ENCODE results near the gene NR6A1.
A peak's percentile ranks its signal among the peaks of the same experiment; 100 is the strongest.

The NR6A1 gene

GRCh38 chr9:124771021-124771866, at the start of gene NR6A1:
Gene NR6A1 (minus strand): TSS chr9:124771311.
- peak; percentile 93 to 94 for DNase-seq

- no peak for DNase-seq
Measured at GRCh38 chr9:124818431-124819281, 47.5 kb upstream of the NR6A1 start.

DNA sequence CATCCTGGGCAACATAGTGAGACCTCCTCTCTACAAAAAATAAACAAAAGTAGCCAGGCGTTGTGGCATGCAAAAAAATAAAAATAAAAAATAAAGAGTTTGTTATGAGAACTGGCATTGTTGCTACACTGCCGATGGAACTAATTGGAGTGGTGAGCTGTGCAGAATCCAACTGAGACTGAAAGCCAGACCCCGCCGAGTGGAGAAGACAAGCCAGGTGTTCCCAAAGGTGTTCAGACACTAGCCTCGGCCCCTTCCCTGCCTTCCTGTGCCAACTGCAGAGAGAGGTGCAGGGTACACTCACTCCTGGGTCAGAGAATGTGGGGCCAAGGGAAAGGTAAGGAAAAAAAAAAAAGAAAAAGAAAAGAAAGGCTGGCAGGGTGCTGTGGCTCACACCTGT, 44.5 kb upstream of the NR6A1 start:
- no peak for DNase-seq

- DNase-seq, result no peak
Measured at GRCh38 chr9:124814164-124814535, 43.0 kb upstream of the NR6A1 start.

DNA sequence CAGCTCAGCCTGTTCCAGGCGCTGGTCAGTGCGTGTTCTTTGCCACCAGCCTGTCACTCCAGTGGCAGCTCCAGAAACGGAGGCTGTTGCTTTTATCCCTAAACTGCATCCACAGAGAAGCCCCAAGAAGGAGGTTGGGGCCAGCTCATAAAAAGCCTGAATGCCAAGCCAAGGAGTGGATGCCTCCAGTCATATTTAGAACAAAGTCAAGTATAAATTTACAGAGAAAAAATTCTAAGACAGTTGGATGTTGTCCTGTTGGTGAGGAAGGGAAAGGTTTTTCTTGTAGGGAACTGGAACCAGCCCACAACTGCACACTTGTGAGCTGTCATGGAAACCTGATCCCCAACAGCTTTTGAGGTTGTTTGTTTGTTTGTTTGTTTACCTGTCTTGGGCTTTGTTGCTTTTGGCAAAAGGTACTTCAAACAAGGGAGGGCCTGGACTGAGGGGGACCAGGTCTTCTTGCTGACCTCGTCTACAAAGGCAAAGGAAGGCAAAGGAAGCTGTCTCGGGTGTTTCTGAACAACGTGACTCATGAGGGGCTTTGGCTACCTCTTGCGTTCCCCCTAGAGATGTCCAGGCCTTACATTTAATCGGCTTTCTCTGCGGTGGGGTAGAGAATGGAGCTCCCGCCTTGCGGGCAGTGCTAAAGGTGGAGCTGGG, 42.5 kb upstream of the NR6A1 start:
- DNase-seq, result no peak

DNA sequence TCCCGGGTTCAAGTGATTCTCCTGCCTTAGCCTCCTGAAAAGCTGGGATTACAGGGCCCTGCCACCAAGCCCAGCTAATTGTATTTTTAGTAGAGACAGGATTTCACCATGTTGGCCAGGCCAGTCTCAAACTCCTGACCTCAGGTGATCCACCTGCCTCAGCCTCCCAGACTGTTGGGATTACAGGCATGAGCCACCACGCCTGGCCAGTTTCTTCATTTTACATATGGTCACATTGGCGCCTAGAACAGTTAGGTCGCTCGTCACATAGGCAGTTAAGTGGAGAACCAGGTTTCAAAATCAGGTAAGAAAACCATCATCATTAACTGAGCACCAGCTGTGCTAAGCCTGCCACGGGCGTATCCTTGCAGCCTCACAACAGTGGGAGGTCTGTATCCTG, 41.9 kb upstream of the NR6A1 start:
- DNase-seq, result no peak

DNA sequence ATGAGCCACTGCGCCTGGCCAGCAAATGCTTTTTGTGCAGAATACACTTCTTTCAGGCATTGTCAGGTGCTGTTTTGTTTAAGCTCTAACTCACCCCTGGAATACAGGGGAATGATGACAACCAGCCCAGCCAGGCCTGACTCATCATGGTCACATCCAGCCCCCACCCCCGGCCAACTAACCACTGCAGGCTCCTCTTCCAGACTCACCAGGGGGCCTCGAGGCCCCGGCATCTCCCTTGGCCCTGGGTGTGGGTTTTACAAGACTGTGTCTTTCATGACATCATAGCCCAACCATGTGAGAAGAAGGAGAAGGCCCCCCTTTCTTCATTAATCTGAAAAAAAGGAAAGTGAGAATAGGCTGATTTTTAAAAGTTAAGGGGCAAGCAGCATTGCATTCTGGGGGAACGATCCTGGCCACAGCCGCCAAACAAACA, 41.3 kb upstream of the NR6A1 start:
- DNase-seq, result no peak

GRCh38 chr9:124810663-124811355, 39.7 kb upstream of the NR6A1 start:
- DNase-seq, result no peak

- no peak for DNase-seq
Measured at GRCh38 chr9:124809741-124810500, 38.8 kb upstream of the NR6A1 start.

- DNase-seq, result no peak
Measured at GRCh38 chr9:124809211-124809610, 38.1 kb upstream of the NR6A1 start.

DNA sequence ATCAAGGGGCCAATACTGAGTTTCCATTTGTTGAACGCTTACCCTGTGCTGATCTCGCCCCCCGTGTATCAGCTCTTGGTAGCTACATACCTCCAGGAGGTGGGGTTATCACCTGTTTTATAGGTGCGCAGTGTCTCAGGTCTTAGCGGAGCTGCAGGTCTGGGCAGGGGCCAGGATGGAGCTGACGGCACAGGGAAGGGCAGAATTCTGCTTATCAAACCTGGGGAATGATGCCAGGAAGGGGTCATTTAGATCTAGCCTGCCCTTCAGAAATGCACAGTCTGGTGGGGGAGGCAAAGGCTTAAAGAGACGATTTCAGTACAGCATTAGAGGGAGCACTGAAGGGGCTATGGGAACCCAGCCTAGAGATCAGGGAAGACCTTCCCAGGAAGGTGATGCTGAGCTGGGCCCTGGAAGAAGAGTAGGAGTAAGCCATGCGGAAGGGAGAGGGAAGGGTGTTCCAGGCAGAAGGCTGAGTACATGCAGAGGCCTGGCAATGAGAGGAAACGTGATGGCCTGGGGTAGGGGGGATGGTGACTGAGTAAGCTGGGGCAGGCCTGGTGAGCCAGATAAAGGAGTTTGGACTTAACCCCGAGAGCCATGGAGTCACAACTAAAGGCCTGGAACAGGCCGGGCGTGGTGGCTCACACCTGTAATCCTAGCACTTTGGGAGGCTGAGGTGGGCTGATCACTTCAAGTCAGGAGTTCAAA, 37.3 kb upstream of the NR6A1 start:
- no peak for DNase-seq

GRCh38 chr9:124805186-124805585, 34.1 kb upstream of the NR6A1 start:
- DNase-seq, result no peak

GRCh38 chr9:124803911-124804310, 32.8 kb upstream of the NR6A1 start:
- DNase-seq, result no peak

DNA sequence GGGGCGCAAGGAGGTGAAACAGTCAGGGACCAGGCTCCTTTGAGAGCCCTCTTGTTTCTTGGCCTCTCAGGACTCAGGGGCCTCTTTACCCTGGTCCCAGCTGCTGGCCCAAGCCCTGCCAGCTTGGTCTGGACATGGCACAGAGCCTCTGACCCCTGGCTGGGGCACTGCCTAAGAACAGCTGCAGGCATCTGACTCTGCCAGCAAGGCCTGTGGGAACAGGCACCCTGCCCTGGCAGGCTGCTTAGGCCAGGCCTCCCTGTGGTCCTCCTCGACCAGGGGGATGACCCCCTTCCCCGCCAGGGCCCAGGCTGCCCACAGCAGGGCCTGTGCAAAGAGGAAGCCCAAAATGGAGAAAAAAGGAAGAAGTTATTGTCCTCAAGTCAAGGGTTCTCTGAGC, 31.3 kb upstream of the NR6A1 start:
- no peak for DNase-seq

- no peak for DNase-seq
Measured at GRCh38 chr9:124801356-124801755, 30.2 kb upstream of the NR6A1 start.

DNA sequence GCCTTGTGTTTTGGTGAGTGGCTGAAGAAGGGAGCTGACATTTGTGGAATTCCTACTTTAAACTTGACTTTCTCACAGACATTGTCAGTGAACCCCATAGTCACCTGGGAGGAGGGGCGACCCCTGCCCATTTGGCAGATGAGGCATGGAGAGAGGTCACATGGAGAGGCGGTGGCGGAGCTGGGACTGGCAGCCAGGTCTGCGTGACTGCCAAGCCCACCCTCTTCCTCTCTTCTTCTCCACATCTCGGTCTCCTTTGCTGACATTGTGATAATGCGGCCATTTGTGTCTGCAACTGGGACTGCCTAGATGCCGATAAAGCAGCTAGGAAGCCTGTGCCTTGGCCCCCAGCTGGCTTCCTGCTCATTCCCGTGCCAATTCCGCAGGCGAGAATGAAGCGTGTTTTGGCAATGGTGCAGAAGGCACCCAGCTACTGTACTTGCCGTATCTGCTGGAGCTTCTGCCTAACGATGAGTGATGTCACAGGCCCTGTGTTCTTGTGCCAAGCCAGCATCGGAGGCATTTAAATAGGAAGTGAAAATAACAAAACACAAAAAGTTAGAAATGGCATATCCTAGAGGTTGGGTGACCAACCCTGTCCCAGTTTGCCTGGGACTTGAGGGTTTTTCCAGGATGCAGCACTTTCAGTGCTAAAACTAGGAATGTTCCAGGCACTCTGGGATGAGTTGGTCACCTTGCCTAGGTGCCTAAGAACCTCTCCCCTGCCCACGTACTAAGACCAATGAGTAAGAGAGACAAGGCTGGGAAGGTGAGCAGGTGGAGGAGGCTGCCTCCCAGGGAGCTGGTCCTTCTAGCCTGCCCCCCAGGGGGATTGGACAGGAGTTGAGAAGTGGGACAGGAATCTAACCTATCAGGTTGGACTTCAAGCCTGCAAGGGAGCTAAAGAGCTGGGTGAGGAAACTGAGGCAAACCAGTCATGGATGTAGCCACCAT, 29.5 kb upstream of the NR6A1 start:
- no peak for DNase-seq

DNA sequence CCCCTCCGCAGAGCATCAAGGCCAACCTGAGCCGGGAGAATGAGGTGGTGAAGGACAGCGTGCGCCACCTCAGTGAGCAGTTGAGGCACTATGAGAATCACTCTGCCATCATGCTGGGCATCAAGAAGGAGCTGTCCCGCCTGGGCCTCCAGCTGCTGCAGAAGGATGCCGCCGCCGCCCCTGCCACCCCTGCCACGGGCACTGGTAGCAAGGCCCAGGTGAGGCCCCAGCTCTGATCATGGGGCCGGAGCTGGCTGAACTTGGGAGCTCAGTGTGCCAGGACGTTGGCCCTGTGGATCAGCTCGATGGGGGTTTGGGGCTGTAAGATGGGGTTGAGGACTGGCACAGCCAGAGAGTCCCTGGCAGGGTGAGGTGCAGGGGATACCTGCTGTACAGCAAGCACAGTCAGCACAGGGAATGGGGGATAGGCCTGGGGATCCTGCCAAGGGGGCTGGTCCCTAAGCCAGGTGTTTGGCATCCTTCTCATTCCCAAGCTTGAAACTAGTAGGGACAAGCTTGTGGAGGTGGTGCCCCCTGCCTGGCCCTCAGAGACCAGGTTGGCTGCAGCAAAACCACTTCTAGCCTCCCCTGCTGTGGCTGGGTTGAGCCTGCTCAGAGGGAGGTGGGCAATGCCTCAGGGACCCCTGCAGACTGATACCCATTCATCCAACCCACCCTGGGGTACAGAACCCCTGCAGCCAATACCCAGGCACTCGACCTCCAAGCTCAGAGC, 28.3 kb upstream of the NR6A1 start:
- no peak for DNase-seq

DNA sequence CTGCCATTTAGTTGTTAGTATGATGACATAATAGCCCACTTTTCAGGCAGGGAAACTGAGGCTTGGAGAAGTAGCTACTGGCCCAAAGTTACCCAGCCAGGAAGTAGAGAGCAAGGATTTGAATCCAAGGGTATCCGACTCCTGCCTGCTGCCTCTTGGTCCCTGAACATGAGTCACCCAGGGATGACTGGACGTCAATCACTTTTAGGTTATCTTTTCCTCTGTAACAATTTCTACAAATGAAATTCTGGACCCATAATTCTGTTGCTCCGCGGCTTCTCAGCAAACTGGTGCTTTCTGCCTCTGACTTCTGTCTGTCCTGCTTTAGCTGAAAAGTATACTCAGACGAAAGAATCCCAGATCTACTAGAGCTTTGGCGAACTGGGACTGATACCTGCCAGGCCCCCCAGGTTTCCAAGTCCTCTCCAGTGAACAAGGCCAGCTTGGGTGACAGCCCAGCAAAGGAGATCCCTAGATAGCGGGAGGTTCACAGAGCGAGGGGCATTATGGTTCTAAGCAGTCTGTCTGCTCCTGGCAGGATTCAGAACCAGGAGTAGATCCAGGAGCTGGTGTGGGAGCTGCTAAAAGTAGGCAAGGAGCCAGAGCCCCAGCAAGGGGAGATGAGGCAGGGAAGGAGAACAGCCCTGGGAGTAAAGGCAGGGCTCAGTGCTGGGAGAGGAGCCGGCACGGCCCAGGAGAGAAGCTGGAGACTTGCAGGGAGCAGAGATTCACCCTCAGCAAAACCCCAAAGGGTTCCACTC, 26.4 kb upstream of the NR6A1 start:
- no peak for DNase-seq

Measured in AML-193 (cell line).